GM21825 (cell line): Measurements from ENCODE around the gene EXOC5.
"Not testable (repeated sequence)": the region's sequence is repeated elsewhere in the genome, so short reads cannot be mapped to it uniquely, and the experiment has no call there.

Experiments used
- ATAC-seq: cut with Tn5 transposase; IDR thresholded peaks from one replicate; pipeline ENCODE4 v1.9.1; 2021; ENCODE audit warnings: mild to moderate bottlenecking, moderate library complexity; ENCODE audit not compliant: unreplicated experiment

EXOC5 gene

DNA sequence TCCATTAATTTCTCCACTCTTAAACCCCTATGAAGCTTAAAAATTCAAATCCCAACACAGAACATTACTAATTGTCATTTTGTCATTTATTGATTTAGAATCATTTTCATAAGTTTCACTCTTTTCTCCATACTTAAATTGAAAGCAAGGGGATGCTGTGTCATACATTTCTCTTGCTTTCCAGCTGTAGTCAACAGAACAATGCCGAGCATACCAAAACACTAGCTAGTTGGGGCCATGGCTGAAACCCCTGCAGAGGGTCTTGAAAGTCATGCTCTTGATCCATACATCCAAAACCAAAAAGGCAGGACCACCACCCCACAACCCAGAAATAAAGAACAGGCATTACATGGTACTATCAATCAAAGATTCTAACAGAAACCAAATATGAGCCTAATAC lies 9.0 kb downstream of the EXOC5 start:
- no peak for ATAC-seq

- not testable (repeated sequence) for ATAC-seq
Observed at GRCh38 chr14:57258221-57258620, 10.5 kb downstream of the EXOC5 start.

DNA sequence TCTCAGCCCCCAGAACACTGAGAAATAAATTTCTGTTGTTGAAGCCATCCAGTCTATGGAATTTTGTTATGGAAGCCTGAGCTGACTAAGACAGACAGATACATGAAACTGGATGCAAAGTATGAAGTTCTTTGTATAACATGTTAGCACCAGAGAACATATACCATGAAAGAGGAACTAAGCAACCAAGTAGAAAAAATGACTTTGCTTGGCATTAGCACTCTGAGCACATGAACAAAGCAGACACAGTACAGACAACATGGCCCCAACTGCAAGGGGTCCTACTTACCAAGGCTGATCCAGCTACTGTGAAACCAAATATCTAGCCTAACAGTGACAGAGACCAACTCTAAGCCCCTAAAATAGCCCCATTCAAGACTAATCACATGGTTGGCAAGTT lies 13.8 kb downstream of the EXOC5 start:
- ATAC-seq = peak; percentile 64

GRCh38 chr14:57246933-57247657 lies 21.6 kb downstream of the EXOC5 start:
- ATAC-seq = no peak

- no peak for ATAC-seq
Observed at GRCh38 chr14:57245941-57246340, 22.8 kb downstream of the EXOC5 start.

DNA sequence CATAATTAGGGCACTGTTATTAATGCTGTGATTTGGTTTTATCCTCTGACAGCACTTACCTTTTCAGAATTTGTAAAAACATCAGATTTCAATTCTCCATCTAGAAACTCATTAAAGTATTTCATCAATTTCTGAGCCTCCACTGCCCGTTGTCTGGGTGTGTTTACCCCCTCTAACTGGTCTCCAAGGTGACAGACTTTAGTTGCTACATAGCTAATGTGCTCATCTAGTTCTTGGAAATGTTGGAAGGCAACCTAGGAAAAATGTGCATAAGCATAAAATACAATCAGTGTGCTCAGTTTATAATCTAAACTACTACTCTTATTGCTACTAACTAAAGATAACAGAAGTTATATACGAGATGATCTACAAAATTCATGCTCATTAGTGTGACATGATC lies 24.6 kb downstream of the EXOC5 start:
- no peak for ATAC-seq

- no peak for ATAC-seq
Observed at GRCh38 chr14:57243320-57243719, 25.4 kb downstream of the EXOC5 start.

DNA sequence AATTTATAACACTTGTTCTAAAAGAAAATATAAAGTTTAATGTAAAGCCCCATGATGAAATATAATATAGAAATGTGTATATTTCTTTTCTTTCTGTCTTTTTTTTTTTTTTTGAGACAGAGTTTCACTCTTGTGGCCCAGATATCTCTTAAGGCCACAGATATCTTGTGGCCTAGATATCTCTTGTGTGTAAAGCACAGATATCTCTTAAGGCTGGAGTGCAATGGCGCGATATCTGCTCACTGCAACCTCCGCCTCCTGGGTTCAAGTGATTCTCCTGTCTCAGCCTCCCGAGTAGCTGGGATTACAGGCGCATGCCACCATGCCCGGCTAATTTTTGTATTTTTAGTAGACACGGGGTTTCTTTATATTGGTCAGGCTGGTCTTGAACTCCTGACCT lies 28.6 kb downstream of the EXOC5 start:
- ATAC-seq = not testable (repeated sequence)

DNA sequence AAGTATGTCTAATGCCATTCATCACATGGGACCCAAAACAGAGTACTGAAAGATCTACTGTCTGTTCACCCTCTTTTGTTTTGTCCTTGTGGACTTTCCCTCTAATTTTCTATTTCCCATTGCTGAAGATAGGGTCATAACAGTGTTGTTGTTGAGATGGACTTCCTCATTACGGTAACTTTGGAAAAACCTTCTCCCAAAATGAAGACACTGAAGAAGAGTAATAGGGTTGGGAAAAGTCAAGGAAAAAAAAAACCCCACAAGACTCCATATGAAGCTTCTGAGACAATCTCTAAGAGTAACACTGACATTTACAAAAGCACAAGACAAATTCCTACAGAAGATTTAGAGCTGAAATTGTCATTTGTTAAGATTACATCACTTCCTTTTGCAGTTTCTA lies 36.7 kb downstream of the EXOC5 start:
- ATAC-seq = no peak

GRCh38 chr14:57228320-57228719 lies 40.4 kb downstream of the EXOC5 start:
- not testable (repeated sequence) for ATAC-seq

- no peak for ATAC-seq
Observed at GRCh38 chr14:57227083-57227482, 41.6 kb downstream of the EXOC5 start.

- no peak for ATAC-seq
Observed at GRCh38 chr14:57221931-57222330, 46.8 kb downstream of the EXOC5 start.

GRCh38 chr14:57212919-57213318 lies 55.8 kb downstream of the EXOC5 start:
- no peak for ATAC-seq

DNA sequence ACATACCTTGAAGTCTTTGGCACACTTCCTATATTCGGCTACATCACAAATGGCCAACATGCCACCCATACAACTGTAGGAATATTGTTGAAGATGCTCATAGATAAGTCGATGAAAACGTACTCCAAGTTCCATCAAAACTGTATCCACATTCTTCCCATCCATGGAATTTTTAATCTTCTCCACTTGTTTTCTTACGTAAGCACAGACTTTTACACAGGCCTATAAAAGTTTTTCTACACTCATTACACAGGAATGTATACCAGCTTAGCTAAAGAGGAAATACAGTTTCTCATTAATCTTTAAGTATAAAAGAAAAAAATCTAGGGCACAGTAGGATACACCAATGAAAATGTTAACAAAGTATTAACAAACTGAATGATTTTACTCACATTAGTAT lies 59.1 kb downstream of the EXOC5 start:
- ATAC-seq = no peak

GRCh38 chr14:57205938-57206337 lies 62.8 kb downstream of the EXOC5 start:
- no peak for ATAC-seq

GRCh38 chr14:57202672-57203071 lies 66.0 kb downstream of the EXOC5 start:
- ATAC-seq = not testable (repeated sequence)

DNA sequence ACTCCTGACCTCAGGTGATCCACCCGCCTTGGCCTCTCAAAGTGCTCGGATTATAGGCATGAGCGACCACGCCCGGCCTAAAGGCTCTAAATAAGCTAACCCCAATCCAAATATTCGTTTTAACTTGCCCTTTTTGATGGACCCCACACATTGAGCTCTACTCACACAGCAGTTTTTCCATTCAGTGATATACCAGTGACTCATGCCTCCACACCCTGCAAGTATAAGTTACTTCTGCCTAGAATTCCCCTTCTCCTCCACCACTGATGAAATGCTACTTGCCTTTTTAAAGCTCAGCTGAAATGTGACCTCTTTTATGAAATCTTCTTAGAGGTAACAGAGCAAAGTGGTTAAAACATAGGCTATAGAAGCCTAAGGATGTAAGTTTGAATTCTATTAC lies 68.8 kb downstream of the EXOC5 start:
- no peak for ATAC-seq

DNA sequence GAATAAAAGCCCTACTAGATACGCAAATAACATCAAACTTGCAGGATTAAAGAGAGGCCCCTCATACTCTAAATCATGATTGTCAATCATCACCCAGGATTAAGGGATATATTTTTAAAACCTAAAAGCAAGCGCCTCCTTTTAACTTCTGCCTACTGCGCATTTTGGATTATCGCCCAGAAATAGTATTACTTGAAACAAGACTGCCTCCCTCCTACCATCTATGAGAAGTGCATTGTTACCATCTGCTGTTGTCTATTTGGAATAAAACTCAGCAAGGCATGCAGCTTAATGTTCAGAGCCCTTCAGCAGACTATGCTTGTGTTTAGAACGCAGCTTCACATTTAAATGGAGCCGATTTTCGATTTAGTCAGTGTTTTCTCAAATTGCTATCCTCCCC lies 79.6 kb downstream of the EXOC5 start:
- no peak for ATAC-seq

GRCh38 chr14:57182760-57183503 lies 85.8 kb downstream of the EXOC5 start:
- no peak for ATAC-seq

DNA sequence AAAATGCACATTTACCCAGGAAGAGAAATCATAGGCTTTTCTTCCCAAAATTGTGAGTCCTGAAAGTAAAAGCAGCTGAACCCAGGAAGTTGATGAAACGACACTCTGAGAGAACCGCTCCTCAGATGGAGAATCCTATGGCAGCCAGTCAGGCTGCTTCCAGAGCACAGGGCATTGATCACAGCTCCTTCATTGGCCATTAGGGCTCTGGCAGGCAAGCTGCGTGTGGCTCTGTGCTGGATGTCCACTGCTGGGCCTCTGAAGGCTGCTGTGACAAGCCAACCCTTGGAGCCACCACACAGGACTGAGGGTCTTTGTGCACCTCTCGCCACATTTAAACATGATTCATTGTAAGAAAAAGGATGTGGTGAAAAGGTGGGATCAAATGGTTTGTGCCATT lies 89.4 kb downstream of the EXOC5 start:
- ATAC-seq = no peak

GRCh38 chr14:57174466-57174865 lies 94.2 kb downstream of the EXOC5 start:
- ATAC-seq = no peak

DNA sequence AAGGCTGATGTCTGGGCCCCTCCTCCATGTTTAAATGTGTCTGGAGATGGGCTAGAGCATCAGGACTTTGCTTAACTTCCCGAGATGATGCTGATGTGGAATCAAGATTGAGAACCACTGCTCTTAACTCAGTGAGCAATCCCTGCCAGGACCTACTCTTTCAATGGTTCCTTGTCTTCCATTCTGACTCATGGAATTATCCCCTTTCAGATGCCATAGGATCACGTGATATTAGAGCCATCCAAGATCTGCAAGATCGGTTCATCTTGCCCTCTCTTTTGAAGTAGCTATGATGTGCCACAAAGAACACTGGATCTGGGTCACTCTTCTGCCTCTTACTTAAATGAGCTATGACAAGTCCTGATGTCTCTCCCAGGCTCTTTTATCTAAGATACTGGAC lies 96.8 kb downstream of the EXOC5 start:
- no peak for ATAC-seq
